ENCODE results near the gene NAT16. TPM values are rescaled to one million over a fixed set of nuclear protein-coding genes. Genes with fewer than 3 reads are reported as not detected.

Gene NAT16
- total and polyA plus RNA-seq, 9 of the 15 experiments (the other 6 are each of a cell fraction or from before 2014, with no cell fraction given), result 0.04 TPM; not detected in 8

DNA sequence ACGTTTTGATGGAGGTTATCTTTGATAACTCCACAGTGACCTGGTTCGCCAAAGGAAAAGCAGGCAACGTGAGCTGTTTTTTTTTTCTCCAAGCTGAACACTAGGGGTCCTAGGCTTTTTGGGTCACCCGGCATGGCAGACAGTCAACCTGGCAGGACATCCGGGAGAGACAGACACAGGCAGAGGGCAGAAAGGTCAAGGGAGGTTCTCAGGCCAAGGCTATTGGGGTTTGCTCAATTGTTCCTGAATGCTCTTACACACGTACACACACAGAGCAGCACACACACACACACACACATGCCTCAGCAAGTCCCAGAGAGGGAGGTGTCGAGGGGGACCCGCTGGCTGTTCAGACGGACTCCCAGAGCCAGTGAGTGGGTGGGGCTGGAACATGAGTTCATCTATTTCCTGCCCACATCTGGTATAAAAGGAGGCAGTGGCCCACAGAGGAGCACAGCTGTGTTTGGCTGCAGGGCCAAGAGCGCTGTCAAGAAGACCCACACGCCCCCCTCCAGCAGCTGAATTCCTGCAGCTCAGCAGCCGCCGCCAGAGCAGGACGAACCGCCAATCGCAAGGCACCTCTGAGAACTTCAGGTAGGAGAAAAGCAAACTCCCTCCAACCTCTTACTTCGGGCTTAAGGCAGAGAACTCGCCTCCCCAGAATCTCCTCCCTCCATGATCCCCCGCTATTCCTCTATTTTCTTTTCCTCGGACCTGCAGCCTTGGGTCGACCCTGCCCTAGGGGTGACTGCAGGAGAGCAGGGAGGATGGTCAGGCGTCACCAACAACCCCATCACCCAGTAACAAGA is 53.2 kb downstream of the NAT16 start, which contains the start of gene SERPINE1 (continued):
- TF ChIP-seq NCOA1 (IDR thresholded peaks at IDR 0.05; ENCODE audit: low read depth), result no peak
- TF ChIP-seq CHCHD3 (CRISPR knock-in tag; IDR thresholded peaks at IDR 0.05), result no peak
- no peak for TF ChIP-seq ATF1 (CRISPR knock-in tag; IDR thresholded peaks at IDR 0.05)
- 0 out of 2 replicates have a peak, but pooled peaks have one; percentile 27 for TF ChIP-seq ATF1 (tag; IDR thresholded peaks at IDR 0.05)
- no peak for TF ChIP-seq TBP (optimal IDR thresholded peaks at IDR 0.05; ENCODE audit: low read depth, low read length)
- TF ChIP-seq, protein P1, sequence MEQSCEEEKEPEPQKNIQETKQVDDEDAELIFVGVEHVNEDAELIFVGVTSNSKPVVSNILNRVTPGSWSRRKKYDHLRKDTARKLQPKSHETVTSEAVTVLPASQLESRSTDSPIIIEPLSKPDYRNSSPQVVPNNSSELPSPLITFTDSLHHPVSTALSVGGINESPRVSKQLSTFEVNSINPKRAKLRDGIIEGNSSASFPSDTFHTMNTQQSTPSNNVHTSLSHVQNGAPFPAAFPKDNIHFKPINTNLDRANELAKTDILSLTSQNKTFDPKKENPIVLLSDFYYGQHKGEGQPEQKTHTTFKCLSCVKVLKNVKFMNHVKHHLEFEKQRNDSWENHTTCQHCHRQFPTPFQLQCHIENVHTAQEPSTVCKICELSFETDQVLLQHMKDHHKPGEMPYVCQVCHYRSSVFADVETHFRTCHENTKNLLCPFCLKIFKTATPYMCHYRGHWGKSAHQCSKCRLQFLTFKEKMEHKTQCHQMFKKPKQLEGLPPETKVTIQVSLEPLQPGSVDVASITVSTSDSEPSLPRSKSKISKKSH (CRISPR knock-in tag; IDR thresholded peaks at IDR 0.05), result no peak
- peak; percentile 68 for TF ChIP-seq GABPA (tag; conservative IDR thresholded peaks at IDR 0.05; ENCODE audit: low read depth)
- no peak for TF ChIP-seq JUNB (CRISPR knock-in tag; conservative IDR thresholded peaks at IDR 0.05)
- no peak for TF ChIP-seq ARID2 (IDR thresholded peaks at IDR 0.05)
- no peak for TF ChIP-seq ZNF217 (CRISPR knock-in tag; IDR thresholded peaks at IDR 0.05)
- no peak for TF ChIP-seq ZNF695 (CRISPR knock-in tag; IDR thresholded peaks at IDR 0.05)
- TF ChIP-seq HNRNPH1 (optimal IDR thresholded peaks at IDR 0.05; ENCODE audit: low read depth, low read length), result no peak
- TF ChIP-seq XRCC4 (IDR thresholded peaks at IDR 0.05; ENCODE audit: extremely low read depth, insufficient read depth, insufficient read length), result no peak
- TF ChIP-seq, protein P2, sequence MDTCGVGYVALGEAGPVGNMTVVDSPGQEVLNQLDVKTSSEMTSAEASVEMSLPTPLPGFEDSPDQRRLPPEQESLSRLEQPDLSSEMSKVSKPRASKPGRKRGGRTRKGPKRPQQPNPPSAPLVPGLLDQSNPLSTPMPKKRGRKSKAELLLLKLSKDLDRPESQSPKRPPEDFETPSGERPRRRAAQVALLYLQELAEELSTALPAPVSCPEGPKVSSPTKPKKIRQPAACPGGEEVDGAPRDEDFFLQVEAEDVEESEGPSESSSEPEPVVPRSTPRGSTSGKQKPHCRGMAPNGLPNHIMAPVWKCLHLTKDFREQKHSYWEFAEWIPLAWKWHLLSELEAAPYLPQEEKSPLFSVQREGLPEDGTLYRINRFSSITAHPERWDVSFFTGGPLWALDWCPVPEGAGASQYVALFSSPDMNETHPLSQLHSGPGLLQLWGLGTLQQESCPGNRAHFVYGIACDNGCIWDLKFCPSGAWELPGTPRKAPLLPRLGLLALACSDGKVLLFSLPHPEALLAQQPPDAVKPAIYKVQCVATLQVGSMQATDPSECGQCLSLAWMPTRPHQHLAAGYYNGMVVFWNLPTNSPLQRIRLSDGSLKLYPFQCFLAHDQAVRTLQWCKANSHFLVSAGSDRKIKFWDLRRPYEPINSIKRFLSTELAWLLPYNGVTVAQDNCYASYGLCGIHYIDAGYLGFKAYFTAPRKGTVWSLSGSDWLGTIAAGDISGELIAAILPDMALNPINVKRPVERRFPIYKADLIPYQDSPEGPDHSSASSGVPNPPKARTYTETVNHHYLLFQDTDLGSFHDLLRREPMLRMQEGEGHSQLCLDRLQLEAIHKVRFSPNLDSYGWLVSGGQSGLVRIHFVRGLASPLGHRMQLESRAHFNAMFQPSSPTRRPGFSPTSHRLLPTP (IDR thresholded peaks at IDR 0.05; ENCODE audit: borderline replicate concordance, extremely low read depth, insufficient read length), result no peak
- TF ChIP-seq RBM25 (IDR thresholded peaks at IDR 0.05; ENCODE audit: low read depth, low read length, severe bottlenecking), result no peak
- no peak for TF ChIP-seq RBM17 (IDR thresholded peaks at IDR 0.05; ENCODE audit: borderline replicate concordance, low read depth, low read length)
- no peak for TF ChIP-seq OTX1 (CRISPR knock-in tag; IDR thresholded peaks at IDR 0.05)
- TF ChIP-seq, protein P3, sequence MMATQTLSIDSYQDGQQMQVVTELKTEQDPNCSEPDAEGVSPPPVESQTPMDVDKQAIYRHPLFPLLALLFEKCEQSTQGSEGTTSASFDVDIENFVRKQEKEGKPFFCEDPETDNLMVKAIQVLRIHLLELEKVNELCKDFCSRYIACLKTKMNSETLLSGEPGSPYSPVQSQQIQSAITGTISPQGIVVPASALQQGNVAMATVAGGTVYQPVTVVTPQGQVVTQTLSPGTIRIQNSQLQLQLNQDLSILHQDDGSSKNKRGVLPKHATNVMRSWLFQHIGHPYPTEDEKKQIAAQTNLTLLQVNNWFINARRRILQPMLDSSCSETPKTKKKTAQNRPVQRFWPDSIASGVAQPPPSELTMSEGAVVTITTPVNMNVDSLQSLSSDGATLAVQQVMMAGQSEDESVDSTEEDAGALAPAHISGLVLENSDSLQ (IDR thresholded peaks at IDR 0.05), result no peak
- no peak for TF ChIP-seq RBBP5 (IDR thresholded peaks at IDR 0.05; ENCODE audit: borderline replicate concordance, insufficient read depth, low read length, poor library complexity, severe bottlenecking)
- TF ChIP-seq, protein P4, sequence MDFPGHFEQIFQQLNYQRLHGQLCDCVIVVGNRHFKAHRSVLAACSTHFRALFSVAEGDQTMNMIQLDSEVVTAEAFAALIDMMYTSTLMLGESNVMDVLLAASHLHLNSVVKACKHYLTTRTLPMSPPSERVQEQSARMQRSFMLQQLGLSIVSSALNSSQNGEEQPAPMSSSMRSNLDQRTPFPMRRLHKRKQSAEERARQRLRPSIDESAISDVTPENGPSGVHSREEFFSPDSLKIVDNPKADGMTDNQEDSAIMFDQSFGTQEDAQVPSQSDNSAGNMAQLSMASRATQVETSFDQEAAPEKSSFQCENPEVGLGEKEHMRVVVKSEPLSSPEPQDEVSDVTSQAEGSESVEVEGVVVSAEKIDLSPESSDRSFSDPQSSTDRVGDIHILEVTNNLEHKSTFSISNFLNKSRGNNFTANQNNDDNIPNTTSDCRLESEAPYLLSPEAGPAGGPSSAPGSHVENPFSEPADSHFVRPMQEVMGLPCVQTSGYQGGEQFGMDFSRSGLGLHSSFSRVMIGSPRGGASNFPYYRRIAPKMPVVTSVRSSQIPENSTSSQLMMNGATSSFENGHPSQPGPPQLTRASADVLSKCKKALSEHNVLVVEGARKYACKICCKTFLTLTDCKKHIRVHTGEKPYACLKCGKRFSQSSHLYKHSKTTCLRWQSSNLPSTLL (IDR thresholded peaks at IDR 0.05), result no peak
- no peak for TF ChIP-seq PTBP1 (IDR thresholded peaks at IDR 0.05; ENCODE audit: low read depth, low read length)
- TF ChIP-seq NR3C1 (CRISPR knock-in tag; IDR thresholded peaks at IDR 0.05), result no peak
- no peak for TF ChIP-seq BCOR (IDR thresholded peaks at IDR 0.05)
